GM18867 (cell line): ENCODE results near the gene EEIG2.
"Not testable (repeated sequence)": the region's sequence is repeated elsewhere in the genome, so short reads cannot be mapped to it uniquely, and the experiment has no call there.

Experiments
- ATAC-seq: cut with Tn5 transposase; IDR thresholded peaks from one replicate; pipeline ENCODE4 v1.9.1; 2021; ENCODE audit warnings: mild to moderate bottlenecking, moderate library complexity; ENCODE audit not compliant: unreplicated experiment

The EEIG2 gene

DNA sequence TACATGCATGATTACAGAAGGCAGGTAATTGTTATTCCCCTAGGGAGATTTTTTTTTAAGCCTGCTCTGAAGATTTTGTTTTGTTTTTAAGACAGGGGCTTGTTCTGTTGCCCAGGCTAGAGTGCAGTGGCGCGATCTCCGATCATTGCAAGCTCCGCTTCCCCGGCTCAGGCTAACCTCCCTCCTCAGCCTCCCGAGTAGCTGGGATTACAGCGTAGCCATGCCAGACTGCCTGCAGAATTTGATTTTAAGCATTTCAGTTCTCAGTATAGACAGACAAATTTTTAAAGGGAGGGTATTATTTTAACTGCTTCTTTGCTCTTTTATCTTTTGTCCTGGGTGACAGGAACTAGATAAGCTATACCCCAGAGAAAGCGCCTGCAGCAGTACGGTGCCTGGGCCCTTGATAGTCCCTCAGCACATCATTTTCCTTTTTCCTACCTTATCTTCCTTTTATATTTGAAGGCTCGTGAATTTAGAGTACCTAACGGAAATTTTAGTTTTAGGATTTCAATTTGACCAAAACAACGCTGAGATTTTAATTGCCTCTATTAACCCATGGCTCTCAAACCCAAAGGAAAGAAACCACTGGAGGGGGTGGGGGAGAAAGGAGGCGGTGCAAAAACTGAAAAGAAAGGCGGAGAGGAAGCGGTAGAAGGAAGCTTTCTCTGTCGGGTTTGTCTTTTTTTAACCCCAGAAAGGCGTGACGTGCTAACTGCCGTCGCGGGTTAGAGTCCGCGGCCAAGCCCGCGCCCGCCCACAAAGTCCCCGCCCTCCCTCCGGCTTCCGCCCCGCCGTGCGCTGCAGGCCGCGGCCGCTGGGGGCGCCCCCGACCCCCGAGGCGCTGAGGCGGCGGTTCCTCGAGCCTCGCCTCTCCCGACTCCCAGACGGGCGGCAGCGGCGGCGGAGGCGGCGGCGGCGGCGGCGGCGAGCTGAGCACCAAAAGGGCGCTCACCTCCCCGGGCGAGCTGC, at the start of gene EEIG2:
Gene EEIG2, plus strand, starts transcription at position 886 of the 972 bp plus-strand sequence. CDS start 329 bp downstream, outside the sequence.
- ATAC-seq: peak; percentile 83

DNA sequence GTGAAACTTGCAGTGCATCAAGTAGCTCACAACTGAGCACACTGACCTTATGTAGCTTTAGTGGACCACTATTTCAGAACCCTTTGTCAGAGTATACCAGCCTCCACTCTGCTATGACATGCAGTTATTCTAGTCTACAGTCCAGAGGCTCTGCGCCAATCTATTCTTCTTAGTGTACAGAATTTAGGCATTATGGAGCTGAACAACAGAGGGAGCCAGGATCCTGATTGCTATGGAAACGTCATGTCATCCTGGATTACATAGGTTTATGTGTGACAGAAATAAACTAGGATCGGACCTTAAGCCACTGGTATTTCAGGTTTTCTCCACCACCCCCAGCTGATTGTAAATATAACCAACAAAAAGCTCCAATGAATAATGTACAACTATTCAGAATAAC, 48.1 kb upstream of the EEIG2 start:
- ATAC-seq: no peak

GRCh38 chr1:108512239-108513043, 47.5 kb upstream of the EEIG2 start:
- peak; percentile 73 for ATAC-seq

- no peak for ATAC-seq
These were observed 46.9 kb upstream of the EEIG2 start for GRCh38 chr1:108513044-108513415.

- ATAC-seq: not testable (repeated sequence)
These were observed 46.0 kb upstream of the EEIG2 start for GRCh38 chr1:108513914-108514313.

DNA sequence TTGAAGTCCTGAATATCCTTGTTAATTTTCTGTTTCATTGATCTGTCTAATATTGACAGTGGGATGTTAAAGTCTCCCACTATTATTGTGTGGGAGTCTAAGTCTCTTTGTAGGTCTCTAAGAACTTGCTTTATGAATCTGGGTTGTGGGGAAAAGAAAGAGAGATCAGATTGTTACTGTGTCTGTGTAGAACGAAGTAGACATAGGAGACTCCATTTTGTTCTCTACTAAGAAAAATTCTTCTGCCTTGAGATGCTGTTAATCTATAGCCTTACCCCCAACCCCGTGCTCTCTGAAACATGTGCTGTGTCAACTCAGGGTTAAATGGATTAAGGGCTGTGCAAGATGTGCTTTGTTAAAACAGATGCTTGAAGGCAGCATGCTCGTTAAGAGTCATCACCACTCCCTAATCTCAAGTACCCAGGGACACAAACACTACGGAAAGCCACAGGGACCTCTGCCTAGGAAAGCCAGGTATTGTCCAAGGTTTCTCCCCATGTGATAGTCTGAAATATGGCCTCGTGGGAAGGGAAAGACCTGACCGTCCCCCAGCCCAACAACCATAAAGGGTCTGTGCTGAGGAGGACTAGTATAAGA, 42.5 kb upstream of the EEIG2 start:
- ATAC-seq: not testable (repeated sequence)

DNA sequence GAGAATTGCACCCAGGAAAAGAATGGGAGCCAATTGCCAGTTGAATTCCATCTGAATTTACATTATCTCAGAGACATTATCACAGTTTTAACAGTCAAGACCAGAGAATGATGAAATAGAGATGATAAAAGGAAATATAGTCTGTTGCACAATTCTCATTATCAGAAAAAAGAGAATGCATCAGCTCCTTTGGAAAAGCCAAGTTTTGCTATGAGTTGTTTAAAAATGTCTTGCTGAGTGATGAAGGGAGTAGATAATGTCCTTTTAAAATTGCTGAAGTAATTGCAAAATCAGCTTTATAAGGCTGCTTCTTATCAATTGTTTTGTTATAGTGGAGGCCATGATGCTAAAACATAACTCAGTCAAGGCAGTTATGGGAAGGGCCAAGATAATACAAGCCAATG, 37.9 kb upstream of the EEIG2 start:
- no peak for ATAC-seq

DNA sequence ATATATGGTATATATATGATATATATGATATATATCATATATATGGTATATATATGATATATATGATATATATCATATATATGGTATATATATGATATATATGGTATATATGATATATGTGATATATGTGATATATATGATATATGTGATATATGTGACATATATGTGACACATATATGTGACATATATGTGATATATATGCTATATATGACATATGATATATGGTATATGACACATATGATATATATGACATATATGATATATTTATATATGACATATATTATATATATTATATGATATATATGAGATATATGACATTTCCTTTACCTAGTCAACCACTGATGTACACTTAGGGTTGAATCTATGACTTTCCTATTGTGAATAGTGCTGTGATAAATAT, 36.1 kb upstream of the EEIG2 start:
- no peak for ATAC-seq

DNA sequence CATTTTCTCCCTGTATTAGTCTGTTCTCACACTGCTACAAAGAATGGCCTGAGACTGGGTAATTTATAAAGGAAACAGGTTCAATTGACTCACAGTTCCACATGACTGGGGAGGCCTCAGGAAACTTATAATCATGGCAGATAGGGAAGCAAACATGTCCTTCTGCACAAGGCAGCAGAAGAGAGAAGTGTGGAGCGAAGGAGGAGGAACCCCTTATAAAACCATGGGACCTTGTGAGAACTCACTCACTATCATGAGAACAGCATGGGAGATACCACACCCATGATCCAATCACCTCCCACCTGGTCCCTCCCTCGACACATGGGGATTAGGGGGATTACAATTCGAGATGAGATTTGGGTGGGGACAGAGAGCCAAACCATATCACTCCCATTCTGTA, 35.2 kb upstream of the EEIG2 start:
- no peak for ATAC-seq

DNA sequence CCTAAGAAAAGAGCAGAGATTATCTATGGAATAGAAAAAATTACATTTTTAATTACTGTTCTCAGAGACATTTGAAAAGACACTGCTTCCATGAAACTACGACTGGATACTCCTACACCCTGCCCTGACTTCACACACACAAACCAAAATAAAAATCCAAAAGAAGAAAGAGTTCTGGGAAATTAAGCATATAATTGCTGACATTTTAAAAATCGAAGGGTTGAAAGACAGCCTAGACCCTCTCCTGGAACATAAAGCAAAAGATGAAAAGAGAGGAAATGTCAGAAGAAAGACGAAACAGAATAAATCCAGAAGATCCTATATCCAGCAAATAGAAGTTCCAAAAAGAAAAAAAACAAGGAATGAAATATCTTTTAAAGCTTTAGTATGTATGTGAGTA, 32.8 kb upstream of the EEIG2 start:
- no peak for ATAC-seq

DNA sequence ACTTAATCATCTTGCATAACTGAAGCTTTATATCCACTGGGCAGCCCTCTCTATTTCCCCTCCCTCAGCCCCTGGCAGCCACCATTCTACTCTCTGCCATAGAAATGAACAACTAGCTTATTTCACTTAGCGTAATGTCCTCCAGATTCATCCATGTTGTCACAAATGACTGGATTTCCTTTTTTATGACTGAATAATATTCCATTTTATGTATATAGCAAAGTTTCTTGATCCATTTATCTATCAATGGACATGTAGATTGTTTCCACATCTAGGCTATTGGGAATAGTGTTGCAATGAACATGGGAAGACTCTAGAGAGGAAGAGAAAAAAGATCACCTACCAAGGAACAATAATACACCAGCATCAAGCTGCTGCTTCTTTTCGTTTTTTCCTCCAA, 32.1 kb upstream of the EEIG2 start:
- ATAC-seq: no peak

- ATAC-seq: no peak
These were observed 28.5 kb upstream of the EEIG2 start for GRCh38 chr1:108531444-108531843.

DNA sequence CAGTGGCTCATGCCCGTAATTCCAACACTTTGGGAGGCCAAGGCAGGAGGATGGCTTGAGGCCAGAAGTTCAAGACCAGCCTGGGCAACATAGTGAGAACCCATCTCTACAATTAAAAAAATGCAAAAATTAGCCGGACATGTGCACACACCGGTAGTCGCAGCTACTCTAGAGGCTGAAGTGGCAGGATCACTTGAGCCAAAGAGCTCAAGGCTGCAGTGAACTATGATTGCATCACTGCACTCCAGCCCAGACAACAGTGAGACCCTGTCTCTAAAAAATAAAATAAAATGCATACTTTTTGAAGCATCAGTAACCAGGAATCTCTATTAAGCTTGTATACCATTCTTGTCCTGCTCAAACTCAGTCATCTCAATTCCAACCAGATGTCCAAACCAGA, 27.2 kb upstream of the EEIG2 start:
- ATAC-seq: no peak

DNA sequence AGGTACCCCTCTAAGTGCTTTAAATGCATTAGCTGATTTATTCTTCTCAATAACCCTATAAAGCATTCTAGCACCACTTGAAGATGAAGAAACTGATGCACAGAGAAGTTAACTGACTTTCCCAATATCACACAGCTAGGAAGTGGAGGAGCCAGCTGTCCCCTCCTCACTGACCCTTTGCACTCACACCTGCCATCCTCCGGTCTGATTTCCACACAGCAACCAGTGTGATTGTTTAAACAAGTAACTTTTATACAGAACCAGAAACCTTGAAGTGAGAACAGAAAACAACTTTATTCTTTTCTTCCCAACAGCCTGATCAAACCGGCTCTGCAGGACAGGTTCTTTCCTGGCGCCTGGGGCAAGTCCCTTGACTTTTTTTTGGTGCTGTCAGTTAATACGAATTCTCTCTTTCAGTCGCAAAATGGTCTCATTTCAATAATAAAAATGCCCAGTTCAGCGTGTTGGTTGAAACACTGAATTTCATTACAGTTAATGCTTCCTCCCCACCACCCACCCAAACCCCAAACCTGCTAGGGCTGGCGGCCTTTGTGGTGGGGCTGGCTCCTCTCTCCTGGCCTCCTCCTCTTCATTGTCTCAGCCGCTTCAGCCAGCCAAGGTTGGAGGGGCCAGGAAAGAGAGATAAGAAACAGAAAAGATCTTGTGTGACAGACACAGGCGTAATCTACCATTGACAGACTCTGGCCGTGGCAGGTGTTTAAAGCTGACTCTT, 26.4 kb upstream of the EEIG2 start:
- ATAC-seq: peak; percentile 52

GRCh38 chr1:108534759-108535158, 25.1 kb upstream of the EEIG2 start:
- ATAC-seq: no peak

- ATAC-seq: not testable (repeated sequence)
These were observed 24.5 kb upstream of the EEIG2 start for GRCh38 chr1:108535315-108535897.

DNA sequence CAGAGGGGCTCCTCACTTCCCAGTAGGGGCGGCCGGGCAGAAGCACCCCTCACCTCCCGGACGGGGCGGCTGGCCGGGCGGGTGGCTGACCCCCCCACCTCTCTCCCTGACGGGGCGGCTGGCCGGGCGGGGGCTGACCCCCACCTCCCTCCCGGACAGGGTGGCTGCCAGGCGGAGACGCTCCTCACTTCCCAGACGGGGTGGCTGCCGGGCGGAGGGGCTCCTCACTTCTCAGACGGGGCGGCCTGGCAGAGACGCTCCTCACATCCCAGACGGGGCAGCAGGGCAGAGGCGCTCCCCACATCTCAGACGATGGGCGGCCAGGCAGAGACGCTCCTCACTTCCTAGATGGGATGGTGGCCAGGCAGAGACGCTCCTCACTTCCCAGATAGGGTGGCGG, 23.9 kb upstream of the EEIG2 start:
- ATAC-seq: not testable (repeated sequence)

DNA sequence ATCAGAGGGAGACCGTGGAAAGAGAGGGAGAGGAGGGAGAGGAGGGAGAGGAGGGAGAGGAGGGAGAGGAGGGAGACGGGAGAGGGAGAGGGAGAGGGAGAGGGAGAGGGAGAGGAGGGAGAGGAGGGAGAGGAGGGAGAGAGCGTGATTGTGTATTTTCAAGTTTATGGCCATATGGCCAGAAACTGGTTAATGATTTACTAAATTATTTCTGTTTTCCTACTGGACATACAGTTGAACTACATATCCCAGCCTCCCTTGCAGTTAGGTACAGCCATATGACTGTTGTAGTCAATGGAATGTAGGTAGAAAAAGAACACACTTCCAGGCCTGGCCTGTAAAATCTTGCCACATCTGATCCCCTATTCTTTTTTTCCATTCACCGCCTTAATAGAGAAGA, 23.1 kb upstream of the EEIG2 start:
- not testable (repeated sequence) for ATAC-seq

- no peak for ATAC-seq
These were observed 21.9 kb upstream of the EEIG2 start for GRCh38 chr1:108537976-108538375.

GRCh38 chr1:108540977-108541376, 18.9 kb upstream of the EEIG2 start:
- ATAC-seq: no peak
